ENCODE data around the gene GJD4. TPM values are rescaled to one million over a fixed set of nuclear protein-coding genes. Genes with fewer than 3 reads are reported as not detected.

The GJD4 gene
- total RNA-seq, 1 experiment from 2014 or later = not detected

GRCh38 chr10:35595106-35595505, 10.0 kb upstream of the GJD4 start:
- TF ChIP-seq, protein P1, sequence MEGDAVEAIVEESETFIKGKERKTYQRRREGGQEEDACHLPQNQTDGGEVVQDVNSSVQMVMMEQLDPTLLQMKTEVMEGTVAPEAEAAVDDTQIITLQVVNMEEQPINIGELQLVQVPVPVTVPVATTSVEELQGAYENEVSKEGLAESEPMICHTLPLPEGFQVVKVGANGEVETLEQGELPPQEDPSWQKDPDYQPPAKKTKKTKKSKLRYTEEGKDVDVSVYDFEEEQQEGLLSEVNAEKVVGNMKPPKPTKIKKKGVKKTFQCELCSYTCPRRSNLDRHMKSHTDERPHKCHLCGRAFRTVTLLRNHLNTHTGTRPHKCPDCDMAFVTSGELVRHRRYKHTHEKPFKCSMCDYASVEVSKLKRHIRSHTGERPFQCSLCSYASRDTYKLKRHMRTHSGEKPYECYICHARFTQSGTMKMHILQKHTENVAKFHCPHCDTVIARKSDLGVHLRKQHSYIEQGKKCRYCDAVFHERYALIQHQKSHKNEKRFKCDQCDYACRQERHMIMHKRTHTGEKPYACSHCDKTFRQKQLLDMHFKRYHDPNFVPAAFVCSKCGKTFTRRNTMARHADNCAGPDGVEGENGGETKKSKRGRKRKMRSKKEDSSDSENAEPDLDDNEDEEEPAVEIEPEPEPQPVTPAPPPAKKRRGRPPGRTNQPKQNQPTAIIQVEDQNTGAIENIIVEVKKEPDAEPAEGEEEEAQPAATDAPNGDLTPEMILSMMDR (IDR thresholded peaks at IDR 0.05; ENCODE audit: unreplicated experiment) = no peak
- BruUV-seq (replicated peaks) = no TSS peak
- intact Hi-C loops (cut with micrococcal nuclease) = no loop called here
- no peak for DNase-seq (ENCODE audit: unreplicated experiment)
- Mint-ChIP-seq H3K27ac (ENCODE audit: low read depth, unreplicated experiment) (no peak overlapping the region), H3K4me3 (ENCODE audit: unreplicated experiment) (no peak overlapping the region), H3K4me1 (ENCODE audit: insufficient read depth, unreplicated experiment) (no peaks in the 10 kb centered on the region), H3K27me3 (ENCODE audit: insufficient read depth, unreplicated experiment) (peaks cover 28% of the 10 kb centered on the region), H3K9me3 (ENCODE audit: unreplicated experiment) (peaks cover 9% of the 10 kb centered on the region), H3K36me3 (ENCODE audit: insufficient read depth, unreplicated experiment) (no peaks in the 10 kb centered on the region)
- CTCF ChIA-PET = no interaction called here
- POLR2A ChIA-PET = no interaction called here

GRCh38 chr10:35598379-35598778, 6.8 kb upstream of the GJD4 start:
- Mint-ChIP-seq H3K27ac (ENCODE audit: low read depth, unreplicated experiment) (no peak overlapping the region), H3K36me3 (ENCODE audit: insufficient read depth, unreplicated experiment) (no peaks in the 10 kb centered on the region), H3K27me3 (ENCODE audit: insufficient read depth, unreplicated experiment) (peaks cover 33% of the 10 kb centered on the region), H3K9me3 (ENCODE audit: unreplicated experiment) (no peaks in the 10 kb centered on the region), H3K4me3 (ENCODE audit: unreplicated experiment) (no peak overlapping the region), H3K4me1 (ENCODE audit: insufficient read depth, unreplicated experiment) (no peaks in the 10 kb centered on the region)
- BruUV-seq (replicated peaks) = no TSS peak
- CTCF ChIA-PET = interaction anchor here (0.8 to 1.5 kb wide), 2 partner anchors 15 to 1277 kb away, joined by 3 read pairs; no protein-coding TSS in a partner anchor
- intact Hi-C loops (cut with micrococcal nuclease) = no loop called here
- POLR2A ChIA-PET = no interaction called here
- DNase-seq (ENCODE audit: unreplicated experiment) = no peak
- TF ChIP-seq, protein P1 (IDR thresholded peaks at IDR 0.05; ENCODE audit: unreplicated experiment) = peak; percentile 16

- no peaks in the 10 kb centered on the region for H3K36me3 Mint-ChIP-seq (ENCODE audit: insufficient read depth, unreplicated experiment)
- no peak overlapping the region for H3K27ac Mint-ChIP-seq (ENCODE audit: low read depth, unreplicated experiment)
- TF ChIP-seq, protein P1 (IDR thresholded peaks at IDR 0.05; ENCODE audit: unreplicated experiment) = no peak
- peaks cover 47% of the 10 kb centered on the region for H3K27me3 Mint-ChIP-seq (ENCODE audit: insufficient read depth, unreplicated experiment)
- no peaks in the 10 kb centered on the region for H3K9me3 Mint-ChIP-seq (ENCODE audit: unreplicated experiment)
- no TSS peak for BruUV-seq (replicated peaks)
- POLR2A ChIA-PET = no interaction called here
- CTCF ChIA-PET = interaction anchor here (0.8 kb wide), 1 partner anchor 572 kb away, joined by 3 read pairs; no protein-coding TSS in a partner anchor
- H3K4me3 Mint-ChIP-seq (ENCODE audit: unreplicated experiment) = no peak overlapping the region
- intact Hi-C loops (cut with micrococcal nuclease) = no loop called here
- no peaks in the 10 kb centered on the region for H3K4me1 Mint-ChIP-seq (ENCODE audit: insufficient read depth, unreplicated experiment)
- DNase-seq (ENCODE audit: unreplicated experiment) = peak; percentile 13
Measured at GRCh38 chr10:35600193-35600592, 4.9 kb upstream of the GJD4 start.

DNA sequence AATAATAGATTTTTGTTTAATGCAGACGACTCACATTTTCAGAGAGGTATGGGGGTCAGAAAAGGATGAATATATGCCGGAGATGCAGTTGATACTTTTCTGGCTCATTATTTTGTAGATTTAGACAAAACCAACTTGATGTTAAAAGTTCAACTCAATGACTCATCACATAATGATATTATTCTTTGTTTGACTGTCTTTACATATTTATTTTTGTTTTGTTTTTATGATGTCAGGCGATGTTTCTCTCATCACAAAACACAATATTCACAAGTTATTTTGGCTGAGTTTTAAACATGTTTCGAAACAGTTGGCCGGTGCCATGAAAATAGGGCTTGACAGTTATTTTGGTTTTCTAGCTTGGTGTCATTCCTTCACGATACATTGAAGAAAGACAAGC, 1.3 kb downstream of the GJD4 start:
- CTCF ChIA-PET = no interaction called here
- TF ChIP-seq, protein P1 (IDR thresholded peaks at IDR 0.05; ENCODE audit: unreplicated experiment) = no peak
- Mint-ChIP-seq H3K27me3 (ENCODE audit: insufficient read depth, unreplicated experiment) (peaks cover 24% of the 10 kb centered on the region), H3K4me1 (ENCODE audit: insufficient read depth, unreplicated experiment) (no peaks in the 10 kb centered on the region), H3K36me3 (ENCODE audit: insufficient read depth, unreplicated experiment) (no peaks in the 10 kb centered on the region), H3K9me3 (ENCODE audit: unreplicated experiment) (no peaks in the 10 kb centered on the region), H3K27ac (ENCODE audit: low read depth, unreplicated experiment) (no peak overlapping the region), H3K4me3 (ENCODE audit: unreplicated experiment) (no peak overlapping the region)
- POLR2A ChIA-PET = no interaction called here
- peak; percentile 48 for DNase-seq (ENCODE audit: unreplicated experiment)
- no TSS peak for BruUV-seq (replicated peaks)
- intact Hi-C loops (cut with micrococcal nuclease) = no loop called here

All from MCF 10A (cell line).